ENCODE data around the gene RPTN.
A peak's percentile ranks its signal among the peaks of the same experiment; 100 is the strongest.
"Not testable (repeated sequence)": the region's sequence is repeated elsewhere in the genome, so short reads cannot be mapped to it uniquely, and the experiment has no call there.

The RPTN gene

DNA sequence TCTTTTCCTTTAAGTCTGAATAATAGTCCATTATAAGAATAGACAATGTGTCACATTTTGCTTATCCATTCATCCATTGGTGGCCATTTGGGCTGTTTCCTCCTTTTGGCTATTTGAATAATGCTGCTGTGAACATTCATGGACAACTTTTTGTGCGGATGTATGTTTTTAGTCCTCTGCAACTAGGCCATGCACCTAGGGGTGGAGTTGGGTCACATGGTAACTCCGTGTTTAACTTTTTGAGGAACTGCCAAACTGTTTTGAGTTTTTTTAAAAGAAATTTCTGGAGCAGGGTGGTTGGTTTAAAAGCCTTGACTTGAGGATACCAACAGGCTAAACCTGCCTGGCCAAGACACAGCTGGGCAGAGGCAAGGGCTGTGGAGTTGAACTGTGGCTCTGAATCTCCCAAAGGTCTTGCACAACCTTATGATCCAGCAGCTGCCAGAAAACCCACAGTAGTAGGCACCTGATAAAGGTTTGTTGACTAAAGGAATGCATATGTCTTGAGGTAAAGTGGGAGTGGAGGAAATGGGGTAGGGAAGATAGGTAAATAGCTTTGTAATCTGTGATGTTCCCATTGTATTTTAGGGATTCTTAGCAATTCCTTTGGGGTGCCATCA, 5.6 kb upstream of the RPTN start:
- no peak for DNase-seq

DNA sequence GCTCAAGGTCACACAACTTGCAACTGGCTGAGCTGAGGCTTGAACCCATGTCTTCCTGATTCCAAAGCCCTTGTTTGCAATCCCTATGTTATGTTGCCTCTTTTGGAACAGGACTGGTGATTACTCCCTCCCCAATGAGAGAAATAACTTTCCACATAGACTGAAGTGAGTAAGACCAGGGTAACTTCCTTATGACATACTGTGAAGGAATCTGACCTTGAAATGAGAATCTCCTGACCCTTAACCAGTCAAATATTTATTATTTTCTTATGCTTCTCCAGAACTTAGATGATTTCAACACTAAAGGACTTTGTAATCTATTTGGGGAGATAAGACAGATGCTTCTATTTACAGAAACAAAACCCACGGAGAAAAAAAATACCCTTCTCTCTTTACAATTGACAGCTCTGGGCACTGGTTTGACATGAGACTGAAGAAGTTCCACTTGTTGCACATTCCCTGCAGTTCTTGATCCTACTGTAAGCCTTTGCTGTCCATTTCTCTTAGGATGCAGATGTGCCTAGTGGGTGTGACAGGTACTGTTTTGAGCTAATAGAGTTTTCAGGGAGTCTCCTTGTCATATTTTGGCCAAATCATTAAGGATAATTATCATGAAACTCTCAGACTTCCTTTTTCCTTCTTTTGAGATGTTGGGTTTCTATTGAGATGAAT, 3.9 kb upstream of the RPTN start:
- DNase-seq: no peak

DNA sequence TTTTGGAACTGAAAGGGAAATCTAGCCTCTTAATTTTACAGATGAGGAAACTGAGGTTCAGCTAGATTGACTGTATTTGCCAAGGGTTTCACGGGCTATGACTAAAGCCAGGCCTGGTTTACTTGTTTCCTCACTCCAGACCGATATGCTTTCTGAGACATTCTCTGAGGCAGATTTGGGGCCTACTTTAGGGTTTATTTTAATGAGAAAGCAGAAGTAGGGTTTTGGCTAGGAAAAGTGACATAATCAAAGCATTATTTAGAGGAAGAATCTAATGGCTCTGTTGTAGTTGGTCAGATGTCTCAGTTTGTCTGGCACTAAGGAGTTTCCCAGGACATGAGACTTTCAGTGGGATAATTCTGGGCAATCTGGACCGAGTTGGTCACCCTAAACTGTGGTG, 1.5 kb upstream of the RPTN start:
- DNase-seq: no peak

DNA sequence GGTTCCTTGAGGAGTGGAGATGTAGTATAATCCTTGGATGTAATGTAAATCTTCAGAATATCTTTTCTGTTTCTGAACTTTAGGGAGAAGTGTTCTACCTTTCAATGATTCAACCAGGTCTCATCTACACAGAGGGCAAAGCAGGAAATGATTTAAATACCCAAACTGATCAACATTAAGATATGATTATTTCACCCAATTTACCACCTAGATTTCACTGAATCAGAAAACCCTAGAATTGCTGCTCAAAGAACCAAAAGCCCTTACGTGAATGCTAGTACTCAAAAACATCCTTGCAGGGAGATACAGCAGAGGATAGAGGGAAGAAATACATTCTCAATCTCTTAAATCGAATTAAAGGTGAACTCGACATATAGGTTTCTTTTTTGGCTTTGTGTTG, 5.0 kb downstream of the RPTN start:
- no peak for DNase-seq

DNA sequence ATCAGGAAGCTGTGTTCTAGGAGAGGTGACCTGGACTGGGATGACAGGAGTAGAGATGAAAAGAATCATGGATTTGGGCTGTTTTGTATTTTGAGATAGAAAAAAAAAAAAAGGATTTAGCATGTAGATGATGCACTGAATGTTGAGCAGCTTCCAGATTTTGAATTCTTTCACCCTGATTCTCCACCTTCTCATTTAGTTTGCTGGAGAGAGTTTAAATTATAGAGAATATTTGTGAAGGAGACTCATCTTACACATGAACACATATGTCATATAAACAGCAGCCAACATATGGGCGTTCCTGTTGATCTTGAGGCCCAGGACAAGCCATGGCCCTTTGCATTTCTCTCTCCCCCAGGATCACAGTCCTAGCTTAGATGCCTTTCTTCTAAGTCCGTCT, 7.4 kb downstream of the RPTN start:
- no peak for DNase-seq

DNA sequence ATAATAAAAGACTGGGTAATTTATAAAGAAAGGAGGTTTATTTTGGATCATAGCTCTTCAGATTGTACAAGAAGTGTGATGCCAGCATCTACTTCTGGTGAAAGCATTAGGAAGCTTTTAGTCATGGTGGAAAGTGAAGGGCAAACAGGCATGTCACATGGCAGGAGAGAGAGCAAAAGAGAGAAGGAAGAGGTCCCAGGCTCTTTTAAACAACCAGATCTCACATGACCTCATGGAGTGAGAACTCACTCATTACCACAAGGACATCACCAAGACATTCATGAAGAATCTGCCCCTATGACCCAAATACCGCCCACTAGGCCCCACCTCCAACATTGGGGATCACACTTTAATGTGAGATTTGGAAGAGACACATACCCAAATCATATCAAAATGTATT, 10.0 kb downstream of the RPTN start:
- no peak for DNase-seq

DNA sequence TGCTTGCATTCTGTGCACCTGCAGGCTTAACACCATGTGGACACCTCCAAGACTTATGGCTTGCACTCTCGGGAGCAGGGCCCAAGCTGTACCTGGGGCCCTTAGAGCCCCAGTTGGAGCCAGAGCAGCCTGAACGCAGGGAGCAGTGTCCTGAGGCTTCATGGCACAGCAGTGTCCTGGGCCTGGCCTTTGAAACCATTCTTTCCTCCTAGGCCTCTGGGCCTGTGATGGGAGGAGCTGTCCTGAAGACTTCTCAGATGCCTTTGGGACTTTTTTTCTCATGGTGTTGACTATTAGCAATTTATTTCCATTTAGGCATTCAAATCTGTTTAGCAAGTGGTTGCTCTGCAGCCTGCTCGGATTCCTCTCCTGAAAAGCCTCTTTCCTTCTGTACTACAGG, 11.0 kb downstream of the RPTN start:
- no peak for DNase-seq

DNA sequence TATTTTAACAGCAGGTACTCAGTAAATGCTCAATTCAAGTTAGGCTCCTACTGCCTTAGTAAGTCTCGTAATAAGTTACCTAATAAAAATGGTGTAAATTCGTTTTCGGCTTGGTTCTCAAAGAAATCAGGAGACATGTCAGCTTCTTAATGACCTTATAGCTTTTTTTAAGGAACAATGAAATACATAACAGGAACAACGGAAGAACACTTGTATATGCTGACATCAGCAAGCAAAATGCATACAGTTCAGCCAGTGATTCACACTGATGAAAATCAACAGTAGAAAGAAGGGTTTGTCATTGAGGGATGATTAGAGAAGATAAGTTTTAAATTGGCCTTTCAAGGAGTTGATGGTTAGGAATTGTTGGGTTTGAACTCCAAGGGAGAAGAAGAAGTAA, 13.3 kb downstream of the RPTN start:
- no peak for DNase-seq

DNA sequence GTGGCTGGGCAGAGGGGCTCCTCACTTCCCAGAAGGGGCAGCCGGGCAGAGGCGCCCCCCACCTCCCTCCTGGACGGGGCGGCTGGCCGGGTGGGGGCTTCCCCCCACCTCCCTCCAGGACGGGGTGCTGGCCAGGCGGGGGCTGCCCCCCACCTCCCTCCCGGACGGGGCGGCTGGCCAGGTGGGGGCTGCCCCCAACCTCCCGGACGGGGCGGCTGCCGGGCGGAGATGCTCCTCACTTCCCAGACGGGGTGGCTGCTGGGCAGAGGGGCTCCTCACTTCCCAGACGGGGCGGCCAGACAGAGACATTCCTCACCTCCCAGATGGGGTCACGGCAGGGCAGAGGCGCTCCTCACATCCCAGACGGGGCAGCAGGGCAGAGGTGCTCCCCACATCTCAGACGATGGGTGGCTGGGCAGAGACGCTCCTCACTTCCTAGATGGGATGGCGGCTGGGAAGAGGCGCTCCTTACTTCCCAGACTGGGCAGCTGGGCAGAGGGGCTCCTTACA, 14.3 kb downstream of the RPTN start:
- not testable (repeated sequence) for DNase-seq

DNA sequence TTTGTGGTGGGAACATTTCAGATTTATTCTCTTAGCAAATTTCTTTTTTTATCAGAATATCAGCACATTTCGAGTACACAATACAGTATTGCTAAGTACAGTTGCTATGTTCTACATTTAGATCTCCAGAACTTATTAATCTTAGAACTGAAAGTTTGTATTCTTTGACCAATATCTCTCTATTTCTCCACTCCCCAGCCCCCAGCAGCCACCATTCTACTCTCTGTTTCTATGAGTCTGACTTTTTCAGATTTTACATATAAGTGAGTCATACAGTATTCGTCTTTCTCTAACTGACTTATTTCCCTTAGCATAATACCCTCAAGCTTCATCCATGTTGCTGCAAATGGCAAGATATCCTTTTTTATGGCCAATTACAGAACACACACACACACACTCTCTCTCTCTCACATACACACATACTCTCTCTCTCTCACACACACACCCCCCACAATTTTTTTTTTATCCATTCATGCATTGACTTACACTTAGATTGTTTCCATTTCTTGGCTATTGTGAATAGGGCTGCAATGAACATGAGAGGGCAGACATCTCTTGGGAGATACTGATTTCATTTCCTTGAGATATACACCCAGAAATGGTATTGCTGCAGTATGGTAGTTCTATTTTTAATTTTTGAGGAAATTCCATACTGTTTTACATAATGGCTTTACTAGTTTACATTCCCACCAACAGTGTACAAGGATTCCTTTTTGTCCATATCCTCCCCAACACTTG, 15.7 kb downstream of the RPTN start:
- DNase-seq: no peak

DNA sequence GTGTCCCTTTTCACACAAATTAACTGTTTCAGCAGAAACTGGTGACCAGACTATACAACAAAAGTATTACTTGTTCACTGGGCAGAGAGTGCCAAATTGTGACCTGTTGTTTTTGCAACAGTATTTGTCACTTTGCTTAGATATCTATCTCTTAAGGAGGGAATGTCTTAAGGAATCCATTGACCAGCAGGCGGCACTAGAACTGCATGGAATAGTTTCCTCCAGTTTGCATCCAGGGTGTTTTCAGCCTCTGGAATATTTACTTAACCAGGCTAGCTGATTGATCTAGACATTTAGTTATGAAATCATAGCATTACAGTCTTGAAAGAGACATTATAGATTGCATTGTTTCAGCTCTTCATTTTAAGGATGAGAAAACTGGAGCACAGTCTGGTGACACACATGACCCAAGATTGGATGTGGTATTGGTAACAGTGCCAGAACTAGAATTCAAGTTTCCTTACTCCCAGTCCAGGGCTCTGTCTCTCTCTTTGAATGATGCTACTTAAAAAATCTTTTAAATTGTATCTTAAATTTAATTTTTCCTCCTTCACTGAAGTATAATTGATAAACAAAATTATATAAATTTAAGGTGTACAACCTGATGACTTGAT, 16.9 kb downstream of the RPTN start:
- peak; percentile 11 for DNase-seq

DNA sequence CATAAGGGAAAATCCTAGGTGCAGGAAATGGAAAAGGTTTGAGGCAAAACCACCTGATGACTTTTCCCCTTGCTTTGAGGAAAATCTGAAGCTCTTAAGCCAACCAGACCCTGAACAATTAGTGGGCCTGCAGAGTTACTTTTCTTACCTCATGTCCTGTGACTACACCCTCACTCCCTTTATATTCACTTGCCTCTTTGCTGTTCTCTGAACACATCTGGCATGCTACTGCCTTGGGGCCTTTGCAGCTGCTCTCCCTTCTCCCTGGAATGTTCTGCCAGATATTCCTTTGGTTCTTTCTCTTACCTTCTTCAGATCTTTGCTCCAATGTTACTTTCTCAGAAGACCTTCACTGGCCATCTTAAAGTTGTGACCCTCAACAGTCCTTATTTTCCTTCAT, 21.8 kb downstream of the RPTN start:
- DNase-seq: no peak

DNA sequence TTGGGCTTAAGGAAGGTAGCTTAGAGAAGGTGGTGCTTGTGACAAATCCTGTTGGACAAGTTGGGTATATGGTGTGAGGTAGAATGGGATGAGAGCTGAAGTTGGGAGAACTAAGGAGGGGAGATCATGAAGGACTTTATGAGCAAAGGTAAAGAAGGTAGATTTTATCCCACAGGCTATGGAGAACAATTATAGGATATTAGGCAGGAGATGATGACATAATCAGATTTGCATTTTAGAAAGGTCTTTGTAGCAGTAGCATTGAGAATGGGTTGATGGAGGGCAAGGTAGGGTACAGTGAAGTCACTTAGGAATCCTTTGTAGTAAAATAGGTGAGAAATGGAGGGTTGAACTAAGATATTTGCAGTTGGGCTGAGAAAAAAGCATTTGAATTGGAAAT, 28.8 kb downstream of the RPTN start:
- no peak for DNase-seq

DNA sequence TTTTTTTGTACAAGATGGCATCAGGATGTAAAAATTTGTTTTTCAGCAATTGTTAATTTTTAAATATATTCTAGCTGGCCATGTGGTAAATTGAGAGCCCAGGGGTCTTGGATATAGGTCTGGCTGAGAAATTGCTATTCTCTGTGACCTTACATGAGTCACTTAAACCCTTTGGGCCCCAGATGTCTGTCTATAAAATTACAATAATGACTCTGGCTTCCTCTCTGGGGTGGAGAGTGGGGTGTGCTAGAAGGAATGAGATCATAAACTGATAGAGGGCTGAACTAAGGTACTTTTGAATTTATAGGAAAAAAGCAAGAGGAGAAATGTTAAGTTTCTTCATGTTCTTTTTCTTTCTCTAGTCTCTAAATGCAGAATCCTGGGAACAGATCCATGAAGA, 31.4 kb downstream of the RPTN start:
- DNase-seq: no peak

DNA sequence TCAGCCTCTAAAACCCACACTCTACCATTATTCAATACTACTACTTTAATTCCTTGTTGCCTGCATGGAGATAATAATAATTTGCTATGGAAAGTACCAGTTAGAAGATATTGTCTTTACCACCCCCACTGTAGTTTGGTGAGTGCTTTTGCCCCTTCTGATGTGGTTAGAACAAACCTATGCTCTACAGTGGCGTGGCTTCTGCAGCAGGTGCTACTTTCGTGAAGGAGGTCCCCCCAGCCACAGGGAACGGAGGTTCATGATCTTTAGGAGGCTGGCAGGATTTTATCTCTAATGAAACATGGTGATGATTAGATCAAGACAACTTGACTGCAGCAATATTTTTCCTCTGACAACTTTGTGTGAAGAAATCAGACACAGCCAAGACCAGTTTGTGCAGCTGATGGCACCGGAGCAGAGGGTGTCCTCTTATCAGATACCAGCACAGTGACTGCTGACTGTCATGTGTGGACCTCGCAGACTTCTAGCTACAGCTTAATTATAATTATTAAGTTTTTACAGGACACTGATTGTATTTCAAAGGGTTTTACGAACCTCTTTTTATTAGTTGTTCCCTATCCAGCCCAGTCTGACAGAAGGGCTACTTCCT, 33.1 kb downstream of the RPTN start:
- no peak for DNase-seq

DNA sequence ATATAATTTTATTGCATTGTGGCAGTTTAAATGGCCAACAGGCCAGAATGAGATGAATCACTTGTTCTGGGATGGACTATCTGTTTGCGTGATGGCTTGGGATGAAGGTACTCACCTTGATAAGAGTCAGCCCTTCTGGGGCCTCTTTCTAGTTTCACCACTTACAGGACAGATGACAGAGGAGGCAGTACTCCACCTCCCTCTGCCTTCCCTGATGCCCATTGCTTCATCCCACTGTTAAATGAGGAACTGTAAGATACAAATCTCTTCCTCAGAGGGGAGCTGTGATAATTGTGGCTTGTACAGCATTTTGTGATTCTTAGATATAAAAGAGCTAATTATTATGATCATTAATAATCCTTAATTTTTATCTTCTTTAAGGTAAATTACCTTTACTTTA, 40.1 kb downstream of the RPTN start:
- DNase-seq: no peak

DNA sequence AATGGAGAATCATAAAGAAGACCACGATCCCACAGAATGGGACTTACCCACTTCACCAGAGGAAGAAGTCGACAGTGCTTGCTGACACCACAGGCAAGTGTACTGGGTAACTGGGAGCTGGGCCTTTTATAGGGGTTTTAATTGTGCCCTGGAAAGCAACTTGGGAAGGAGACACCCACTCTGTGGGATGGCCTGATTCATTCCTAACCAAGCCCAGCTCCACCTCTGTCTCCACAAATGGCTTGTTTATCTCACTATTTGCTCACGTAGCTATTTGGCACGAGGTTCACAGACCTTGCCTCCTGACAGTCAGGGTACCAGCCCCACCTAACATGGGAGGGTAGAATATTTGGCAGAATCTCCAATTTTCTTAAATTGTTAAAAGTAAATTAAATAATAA, 43.7 kb downstream of the RPTN start, which contains the start of gene TCHH:
TCHH (minus strand) TSS at position 101 of the 400 bp plus-strand sequence. CDS start 1,364 bp downstream, outside the sequence.
- DNase-seq: no peak

DNA sequence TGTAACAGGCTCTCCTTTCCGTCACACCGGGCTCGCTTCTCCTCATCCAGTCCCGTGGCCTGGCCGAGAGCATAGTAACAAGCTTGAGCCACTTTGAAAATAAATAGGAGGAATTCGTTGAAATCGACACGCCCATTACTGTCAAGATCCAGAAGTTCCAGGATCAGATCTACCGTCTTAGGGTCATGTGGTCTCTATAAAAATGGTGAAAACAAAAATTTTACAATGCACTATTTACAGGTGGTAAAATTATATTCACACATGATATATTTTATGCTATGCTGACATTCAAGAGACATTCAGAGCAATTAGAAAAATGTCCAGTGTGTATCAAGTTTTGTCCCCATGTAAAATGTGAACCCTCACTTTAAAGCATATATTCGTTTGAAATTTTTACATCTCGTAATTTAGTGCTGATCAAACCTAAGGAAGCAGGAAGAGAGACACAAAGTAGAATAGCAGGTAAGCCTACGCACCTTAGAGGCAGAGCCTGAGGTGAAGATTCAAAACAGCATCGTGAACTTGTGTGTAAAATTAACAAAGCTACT, 46.1 kb downstream of the RPTN start:
- no peak for DNase-seq

DNA sequence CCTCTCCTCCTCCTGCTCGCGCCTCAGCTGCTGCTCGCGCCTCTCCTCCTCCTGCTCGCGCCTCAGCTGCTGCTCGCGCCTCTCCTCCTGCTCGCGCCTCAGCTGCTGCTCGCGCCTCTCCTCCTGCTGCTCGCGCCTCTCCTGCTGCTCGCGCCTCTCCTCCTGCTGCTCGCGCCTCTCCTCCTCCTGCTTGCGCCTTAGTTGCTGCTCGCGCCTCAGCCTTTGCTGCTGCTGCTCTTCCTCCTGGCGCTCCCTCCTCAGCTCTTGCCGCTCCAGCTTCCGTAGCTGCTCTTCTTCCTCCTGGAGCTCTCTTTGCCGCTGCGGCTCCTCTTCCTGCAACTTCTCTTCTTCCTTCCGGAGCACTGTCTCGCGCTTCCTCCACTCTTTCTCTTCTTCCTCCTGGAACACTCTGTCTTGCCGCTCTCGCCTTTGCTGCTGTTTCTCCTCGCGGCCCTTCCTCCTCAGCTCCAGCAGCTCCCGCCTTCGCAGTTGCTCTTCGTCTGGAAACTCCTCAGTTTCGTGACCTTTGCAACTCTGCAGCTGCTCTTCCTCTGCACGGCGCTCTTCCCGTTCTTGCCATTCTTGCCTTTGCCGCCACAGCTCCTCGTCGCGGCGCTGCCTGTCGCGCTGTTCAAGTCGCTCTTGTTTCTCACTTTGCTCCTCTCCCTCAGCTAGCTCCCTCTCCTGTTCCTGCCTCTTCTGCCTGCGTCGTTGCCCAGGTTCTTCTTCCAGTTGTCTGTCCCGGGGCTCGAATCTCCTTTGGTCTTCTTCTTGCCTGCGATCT, 46.7 kb downstream of the RPTN start:
- no peak for DNase-seq

DNA sequence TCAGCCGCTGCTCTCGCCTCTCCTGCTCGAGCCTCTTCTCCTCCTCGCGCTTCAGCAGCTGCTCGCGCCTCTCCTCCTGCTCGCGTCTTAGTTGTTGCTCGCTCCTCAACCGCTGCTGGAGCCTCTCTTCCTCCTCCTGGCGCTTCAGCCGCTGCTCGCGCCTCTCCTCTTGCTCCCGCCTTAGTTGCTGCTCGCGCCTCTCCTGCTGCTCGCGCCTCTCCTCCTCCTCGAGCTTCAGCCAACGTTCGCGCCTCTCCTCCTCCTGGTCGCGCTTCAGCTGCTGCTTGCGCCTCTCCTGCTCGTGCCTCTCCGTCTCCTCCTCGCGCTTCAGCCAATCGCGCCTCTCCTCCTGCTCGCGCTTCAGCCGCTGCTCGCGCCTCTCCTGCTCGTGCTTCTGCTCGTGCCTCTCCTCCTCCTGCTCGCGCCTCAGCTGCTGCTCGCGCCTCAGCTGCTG, 47.5 kb downstream of the RPTN start:
- no peak for DNase-seq

DNA sequence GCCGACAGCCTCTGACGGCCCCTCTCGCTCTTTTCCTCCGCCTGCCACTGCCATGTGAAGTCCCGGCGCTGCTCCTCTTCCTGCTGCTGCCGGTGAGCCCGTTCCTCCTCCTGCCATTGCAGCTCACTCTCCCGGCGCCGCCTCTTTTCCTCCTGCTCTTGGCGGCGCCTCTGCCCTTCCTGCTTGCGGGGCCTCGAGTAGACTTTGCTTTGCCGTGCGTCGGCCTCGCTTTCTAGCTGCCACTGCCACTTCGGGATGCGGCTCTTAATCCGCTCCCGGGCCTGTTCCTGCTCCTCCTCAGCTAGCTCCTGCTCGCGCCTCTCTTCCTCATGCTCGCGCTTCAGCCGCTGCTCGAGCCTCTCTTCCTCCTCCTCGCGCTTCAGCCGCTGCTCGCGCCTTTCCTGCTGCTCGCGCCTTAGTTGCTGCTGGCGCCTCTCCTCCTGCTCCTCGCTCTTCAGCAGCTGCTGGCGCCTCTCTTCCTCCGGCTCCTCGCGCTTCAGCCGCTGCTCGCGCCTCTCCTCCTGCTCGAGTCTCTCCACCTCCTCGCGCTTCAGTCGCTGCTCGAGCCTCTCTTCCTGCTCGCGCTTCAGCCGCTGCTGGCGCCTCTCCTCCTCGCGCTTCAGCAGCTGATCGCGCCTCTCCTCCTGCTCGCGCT, 48.0 kb downstream of the RPTN start:
- DNase-seq: no peak
